GM12878 (cell line): Measurements from ENCODE around the gene SCAI. TPM values are rescaled to one million over a fixed set of nuclear protein-coding genes. Genes with fewer than 3 reads are reported as not detected.
"Not testable (repeated sequence)": the region's sequence is repeated elsewhere in the genome, so short reads cannot be mapped to it uniquely, and the experiment has no call there.

Experiments
- ATAC-seq: fragments of 200-7000 bp; cut with Tn5 transposase; 3 replicates; pipeline ENCODE4 v1.9.1; 2020; ENCODE audit warnings: mild to moderate bottlenecking, moderate library complexity
- BruUV-seq: library from RNA; stranded (reverse); fragments of 400-500 nt; replicated peaks from 2 replicates; lab custom pipeline; 2021; lab: Mats Ljungman, UMichigan
- CTCF ChIA-PET: fragments of 300-600 bp; sonication (Branson Sonifier 250); formaldehyde crosslinking; extraction: SDS; loops from one replicate; lab custom pipeline; 2021; ENCODE audit warnings: inconsistent platforms; lab: Yijun Ruan, JAX
- POLR2A ChIA-PET: fragments of 350-600 bp; formaldehyde crosslinking; extraction: SDS; loops from one replicate; lab custom pipeline; 2021; ENCODE audit warnings: inconsistent platforms; lab: Charles Lee
- RAD21 ChIA-PET: fragments of 300-600 bp; sonication (Branson Sonifier 250); formaldehyde crosslinking; loops from one replicate; lab custom pipeline; 2023; ENCODE audit warnings: antibody characterized with exemption; ENCODE audit not compliant: unreplicated experiment; lab: Charles Lee
- SMC1A ChIA-PET: fragments of 300-600 bp; sonication (Branson Sonifier 250); formaldehyde crosslinking; loops from one replicate; lab custom pipeline; 2023; ENCODE audit not compliant: unreplicated experiment, uncharacterized antibody; lab: Charles Lee
- DNase-seq: peaks from one replicate; pipeline ENCODE4 v3.0.0-alpha.2; 2011; ENCODE audit warnings: low read depth, low spot score
- FAIRE-seq: peaks from 3 replicates; lab custom pipeline; 2011; peaks lifted over from hg19 to GRCh38; lab: Jason Lieb, UNC
- H2AFZ ChIP-seq: 2 replicates; pipeline ENCODE4 v1.6.0; 2011; ENCODE audit warnings: low read depth, low read length, control low read depth; ENCODE audit not compliant: control insufficient read depth
- H3K27ac ChIP-seq: 2 replicates; pipeline ENCODE4 v1.5.1; 2011; ENCODE audit warnings: control low read depth; ENCODE audit not compliant: control insufficient read depth, insufficient read depth
- H3K27me3 ChIP-seq, 2 experiments: replicated peaks in 1 of 2; 2 replicates each; pipeline versions ENCODE4 v1.6.0 to v1.6.1; 2011; ENCODE audit warnings: low read length in 1 of 2; ENCODE audit not compliant: control insufficient read depth in 2 of 2, insufficient read depth in 2 of 2
- H3K36me3 ChIP-seq, 2 experiments: 2 replicates each; pipeline ENCODE4 v1.5.1; 2011; ENCODE audit warnings: low read length in 1 of 2; ENCODE audit not compliant: control insufficient read depth in 2 of 2, insufficient read depth in 2 of 2
- H3K4me1 ChIP-seq: 2 replicates; pipeline ENCODE4 v1.6.1; 2011; ENCODE audit warnings: mild to moderate bottlenecking, low read length, moderate library complexity, mixed read lengths; ENCODE audit not compliant: control insufficient read depth, insufficient read depth
- H3K4me2 ChIP-seq: 2 replicates; pipeline ENCODE4 v1.6.0; 2011; ENCODE audit warnings: control low read depth; ENCODE audit not compliant: control insufficient read depth, insufficient read depth
- H3K4me3 ChIP-seq: fragments of 200-600 bp; sonication (generic); 2 replicates; pipeline ENCODE4 v1.5.1; 2016
- H3K79me2 ChIP-seq: 2 replicates; pipeline ENCODE4 v1.6.0; 2011; ENCODE audit warnings: low read length; ENCODE audit not compliant: control insufficient read depth, insufficient read depth
- H3K9ac ChIP-seq: 2 replicates; pipeline ENCODE4 v1.8.0; 2011; ENCODE audit warnings: low read length, control low read depth, mixed read lengths; ENCODE audit not compliant: control insufficient read depth, insufficient read depth
- H3K9me3 ChIP-seq: replicated peaks from 3 replicates; pipeline ENCODE4 v1.5.1; 2011; ENCODE audit warnings: mild to moderate bottlenecking, low read length; ENCODE audit not compliant: control insufficient read depth, insufficient read depth
- H4K20me1 ChIP-seq: 2 replicates; pipeline ENCODE4 v1.6.0; 2011; ENCODE audit not compliant: control insufficient read depth, insufficient read depth
- POLR2AphosphoS2 ChIP-seq: IDR thresholded peaks from 2 replicates; pipeline ENCODE4 v1.6.1; 2011; ENCODE audit warnings: low read depth, mild to moderate bottlenecking, low read length, improper control_type of control experiment, moderate library complexity
- YY1 ChIP-seq: IDR thresholded peaks from 2 replicates; pipeline ENCODE4 v1.6.1; 2011; ENCODE audit warnings: low read depth, mild to moderate bottlenecking, low read length
- WGBS: methylation state at CpG from one replicate; pipeline ENCODE4 v1.1.6; 2016; ENCODE audit warnings: low lambda C conversion rate; ENCODE audit not compliant: insufficient replicate concordance, insufficient coverage; ENCODE audit errors: missing lambda C conversion rate; 5-methylcytosine and 5-hydroxymethylcytosine counted together
- in situ Hi-C: fragments of 300-500 bp; cut with MboI; formaldehyde crosslinking; loops from 9 replicates; pipeline ENCODE4 v1.14.3; 2018; ENCODE audit warnings: mixed read lengths
- intact Hi-C: fragments of 100-400 bp; cut with micrococcal nuclease; formaldehyde crosslinking; loops from one replicate; pipeline ENCODE4 v1.14.2; 2022; ENCODE audit not compliant: unreplicated experiment
- polyA plus RNA-seq, 11 experiments: library from polyadenylated mRNA; depleted of rRNA in 4 of 11; unstranded in 6 of 11; stranded (reverse) in 5 of 11; fragments of >200 nt; fragmentation: Nextera tagmentation in 4 of 11; fragmentation: Illumina TruSeq in 1 of 11; extraction: Ambion mirVana in 4 of 11; extraction: Trizol in 1 of 11; gene quantifications; 1 replicate in 1 of 11; 2 replicates in 10 of 11; pipeline versions ENCODE4 v1.2.1 to v1.2.3, GENCODE V29; 2011 to 2016; ENCODE audit warnings: inconsistent platforms in 2 of 11, missing spikeins in 2 of 11, low read depth in 1 of 11
- total RNA-seq, 4 experiments: library from RNA; depleted of rRNA in 3 of 4; stranded (reverse); fragments of >200 nt in 3 of 4; fragmentation: Illumina TruSeq in 1 of 4; extraction: Trizol in 1 of 4; gene quantifications; 2 replicates each; pipeline versions ENCODE4 v1.2.1 to v1.2.3, GENCODE V29; 2013 to 2021
- TF ChIP-seq, protein P1 (sequence below): fragments of 450-650 bp; IDR thresholded peaks from 2 replicates; pipeline ENCODE4 v1.6.1; 2017; ENCODE audit warnings: mild to moderate bottlenecking, low read depth, inconsistent platforms; ENCODE audit not compliant: poor library complexity, severe bottlenecking
- TF ChIP-seq, protein P2 (sequence below): fragments of 450-650 bp; IDR thresholded peaks from 2 replicates; pipeline ENCODE4 v1.6.1; 2017; ENCODE audit warnings: low read depth, mild to moderate bottlenecking, moderate library complexity

Gene SCAI
- total and polyA plus RNA-seq, 10 of the 15 experiments (the other 5 are each of a cell fraction or from before 2014, with no cell fraction given) = 0.52 to 8.8 (median 5.1) TPM

DNA sequence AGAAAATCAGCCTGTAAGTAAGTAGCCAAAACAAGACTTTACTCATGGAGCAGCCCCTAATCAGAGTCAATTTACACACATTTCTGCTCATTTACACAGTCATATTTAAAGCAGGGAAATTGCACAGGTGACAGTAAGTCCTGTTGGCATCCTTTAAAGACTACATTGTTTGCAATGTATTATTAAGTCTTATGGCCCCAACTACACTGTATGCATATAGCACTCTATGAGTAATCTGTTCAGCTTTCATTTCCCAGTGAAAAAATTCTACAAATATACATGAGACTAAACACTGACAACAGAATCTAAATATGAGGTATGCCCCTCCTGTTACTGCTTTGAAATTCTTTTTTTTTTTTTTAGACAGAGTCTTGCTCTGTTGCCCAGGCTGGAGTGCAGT lies 26.6 kb upstream of the SCAI start (continued):
- TF ChIP-seq, protein P1, sequence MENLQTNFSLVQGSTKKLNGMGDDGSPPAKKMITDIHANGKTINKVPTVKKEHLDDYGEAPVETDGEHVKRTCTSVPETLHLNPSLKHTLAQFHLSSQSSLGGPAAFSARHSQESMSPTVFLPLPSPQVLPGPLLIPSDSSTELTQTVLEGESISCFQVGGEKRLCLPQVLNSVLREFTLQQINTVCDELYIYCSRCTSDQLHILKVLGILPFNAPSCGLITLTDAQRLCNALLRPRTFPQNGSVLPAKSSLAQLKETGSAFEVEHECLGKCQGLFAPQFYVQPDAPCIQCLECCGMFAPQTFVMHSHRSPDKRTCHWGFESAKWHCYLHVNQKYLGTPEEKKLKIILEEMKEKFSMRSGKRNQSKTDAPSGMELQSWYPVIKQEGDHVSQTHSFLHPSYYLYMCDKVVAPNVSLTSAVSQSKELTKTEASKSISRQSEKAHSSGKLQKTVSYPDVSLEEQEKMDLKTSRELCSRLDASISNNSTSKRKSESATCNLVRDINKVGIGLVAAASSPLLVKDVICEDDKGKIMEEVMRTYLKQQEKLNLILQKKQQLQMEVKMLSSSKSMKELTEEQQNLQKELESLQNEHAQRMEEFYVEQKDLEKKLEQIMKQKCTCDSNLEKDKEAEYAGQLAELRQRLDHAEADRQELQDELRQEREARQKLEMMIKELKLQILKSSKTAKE = no peak
- no peak for TF ChIP-seq YY1
- TF ChIP-seq, protein P2, sequence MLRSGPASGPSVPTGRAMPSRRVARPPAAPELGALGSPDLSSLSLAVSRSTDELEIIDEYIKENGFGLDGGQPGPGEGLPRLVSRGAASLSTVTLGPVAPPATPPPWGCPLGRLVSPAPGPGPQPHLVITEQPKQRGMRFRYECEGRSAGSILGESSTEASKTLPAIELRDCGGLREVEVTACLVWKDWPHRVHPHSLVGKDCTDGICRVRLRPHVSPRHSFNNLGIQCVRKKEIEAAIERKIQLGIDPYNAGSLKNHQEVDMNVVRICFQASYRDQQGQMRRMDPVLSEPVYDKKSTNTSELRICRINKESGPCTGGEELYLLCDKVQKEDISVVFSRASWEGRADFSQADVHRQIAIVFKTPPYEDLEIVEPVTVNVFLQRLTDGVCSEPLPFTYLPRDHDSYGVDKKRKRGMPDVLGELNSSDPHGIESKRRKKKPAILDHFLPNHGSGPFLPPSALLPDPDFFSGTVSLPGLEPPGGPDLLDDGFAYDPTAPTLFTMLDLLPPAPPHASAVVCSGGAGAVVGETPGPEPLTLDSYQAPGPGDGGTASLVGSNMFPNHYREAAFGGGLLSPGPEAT = no peak

DNA sequence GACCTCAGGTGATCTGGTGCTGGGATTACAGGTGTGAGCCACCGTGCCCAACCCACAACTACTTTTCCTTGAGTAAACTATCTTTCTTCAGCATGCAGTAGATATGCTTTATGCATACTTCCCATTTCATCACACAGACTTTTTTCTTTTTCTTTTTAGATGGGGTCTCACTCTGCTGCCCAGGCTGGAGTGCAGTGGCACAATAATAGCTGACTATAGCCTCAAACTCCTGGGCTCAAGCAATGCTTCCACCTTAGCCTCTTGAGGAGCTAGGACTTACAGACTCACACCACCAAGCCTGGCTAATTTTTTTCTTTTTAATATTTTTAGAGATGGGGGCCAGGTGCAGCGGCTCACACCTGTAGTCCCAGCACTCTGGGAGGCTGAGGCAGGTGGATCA lies 23.4 kb upstream of the SCAI start:
- no peak overlapping the region for H3K9ac ChIP-seq
- ChIA-PET POLR2A (no interaction called here), CTCF (no interaction called here), RAD21 (no interaction called here), SMC1A (interaction anchor here (0.6 kb wide), 1 partner anchor 161 kb away, joined by 3 read pairs; no protein-coding TSS in a partner anchor)
- H4K20me1 ChIP-seq = no peaks in the 10 kb centered on the region
- FAIRE-seq (no peak), ATAC-seq (no peak), DNase-seq (no peak)
- H3K4me2 ChIP-seq = no peak overlapping the region
- H3K4me1 ChIP-seq = no peaks in the 10 kb centered on the region
- WGBS = 48% methylated on average over 2 of the region's 2 CpGs
- in situ Hi-C loops (no loop called here), intact Hi-C loops (no loop called here)
- H3K36me3 ChIP-seq = no peaks in the 10 kb centered on the region; a peak in 1 of 4 replicates
- no peaks in the 10 kb centered on the region; the same call in 1 of the 2 replicates for H3K79me2 ChIP-seq
- H3K27me3 ChIP-seq = no peaks in the 10 kb centered on the region
- no peaks in the 10 kb centered on the region for H3K9me3 ChIP-seq
- BruUV-seq = no TSS peak
- no peak overlapping the region for H3K27ac ChIP-seq
- TF ChIP-seq POLR2AphosphoS2 = no peak
- no peak overlapping the region for H2AFZ ChIP-seq
- no peak overlapping the region for H3K4me3 ChIP-seq

DNA sequence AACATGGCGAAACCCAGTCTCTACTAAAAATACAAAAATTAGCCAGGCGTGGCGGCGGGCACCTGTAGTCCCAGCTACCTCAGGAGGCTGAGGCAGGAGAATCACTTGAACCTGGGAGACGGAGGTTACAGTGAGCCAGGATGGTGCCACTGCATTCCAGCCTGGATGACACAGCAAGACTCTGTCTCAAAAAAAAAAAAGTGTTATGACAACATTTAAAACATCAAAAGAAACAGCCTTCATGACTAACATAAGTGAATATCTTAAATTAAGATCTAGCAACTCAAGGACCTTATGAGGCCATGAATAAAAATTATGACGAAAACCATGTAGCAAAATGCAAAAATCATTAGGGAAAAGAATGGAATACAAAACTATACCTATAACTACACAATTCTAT lies 19.6 kb upstream of the SCAI start:
- intact Hi-C loops, H3K4me3 ChIP-seq, in situ Hi-C loops, SMC1A ChIA-PET, FAIRE-seq, POLR2A ChIA-PET, H3K4me1 ChIP-seq, H3K27ac ChIP-seq, BruUV-seq, H2AFZ ChIP-seq, H3K79me2 ChIP-seq, H4K20me1 ChIP-seq, H3K4me2 ChIP-seq, H3K9ac ChIP-seq, RAD21 ChIA-PET, H3K9me3 ChIP-seq, H3K27me3 ChIP-seq, H3K36me3 ChIP-seq, DNase-seq, ATAC-seq: not testable (repeated sequence)
- CTCF ChIA-PET = interaction anchor here (0.5 kb wide), 1 partner anchor 15 kb away, joined by 3 read pairs; no protein-coding TSS in a partner anchor
- 98% methylated on average over 6 of the region's 6 CpGs for WGBS
